ENCODE data around the gene KRT84.

- TF ChIP-seq EZH2 (IDR thresholded peaks at IDR 0.05): no peak
- TF ChIP-seq POLR2AphosphoS5 (IDR thresholded peaks at IDR 0.05; ENCODE audit: borderline replicate concordance, low read depth, low read length): no peak
Observed at GRCh38 chr12:52401926-52402325, 16.5 kb upstream of the KRT84 start.

Data from SK-N-MC (cell line).